Right cardiac atrium (tissue), 5 donors: ENCODE measurements around the gene RSRC1. TPM values are rescaled to one million over a fixed set of nuclear protein-coding genes. Genes with fewer than 3 reads are reported as not detected.
A peak's percentile ranks its signal among the peaks of the same experiment; 100 is the strongest.
"Not testable (repeated sequence)": the region's sequence is repeated elsewhere in the genome, so short reads cannot be mapped to it uniquely, and the experiment has no call there.

ENCODE experiments used
- ATAC-seq, 2 donors: fragments of 200-7000 bp; cut with Tn5 transposase; one replicate each; pipeline versions ENCODE4 v1.8.0 to v1.9.1; 2020; ENCODE audit warnings: moderate library complexity in 2 of 2, mild to moderate bottlenecking in 1 of 2
- DNase-seq, 3 donors: peaks; one replicate each; pipeline ENCODE4 v3.0.0-alpha.2; 2020
- H3K27ac ChIP-seq: one replicate; pipeline ENCODE4 v1.5.1; 2013; ENCODE audit warnings: mild to moderate bottlenecking, low read length, control low read depth, moderate library complexity
- H3K27me3 ChIP-seq: one replicate; pipeline ENCODE4 v1.6.1; 2013; ENCODE audit not compliant: control insufficient read depth, insufficient read depth
- H3K4me1 ChIP-seq: one replicate; pipeline ENCODE4 v1.6.1; 2013; ENCODE audit warnings: low read length; ENCODE audit not compliant: control insufficient read depth, insufficient read depth
- H3K4me3 ChIP-seq: one replicate; pipeline ENCODE4 v1.5.1; 2013; ENCODE audit warnings: low read length, control low read depth
- H3K9me3 ChIP-seq: one replicate; pipeline ENCODE4 v1.6.1; 2013; ENCODE audit warnings: low read length; ENCODE audit not compliant: control insufficient read depth
- WGBS: extraction: QIAGEN DNeasy Blood & Tissue Kit; methylation state at CpG from one replicate; pipeline ENCODE4 v1.1.7; 2013; 5-methylcytosine and 5-hydroxymethylcytosine counted together
- intact Hi-C, 4 donors: fragments of 100-400 bp; cut with DNase I; formaldehyde crosslinking; loops; one replicate each; pipeline versions ENCODE4 v1.11.0 to v1.14.0; 2022 to 2023
- polyA plus RNA-seq: library from polyadenylated mRNA; stranded (reverse); fragments of 200-250 nt; gene quantifications from one replicate; pipeline ENCODE4 v1.2.3, GENCODE V29; 2013
- total RNA-seq, 4 donors: library from RNA; stranded (reverse); fragmentation: NEBNext Ultra II Directional; extraction: Animal tissue kit (Norgen Biotek cat#: 25700); gene quantifications; one replicate each; pipeline ENCODE4 v1.2.1, GENCODE V29; 2021
- donor health status: healthy with polysubstance abuse.
- donor health status: DM: no; HTN: yes; CAD: no.
- donor health status: DM: no; HTN: no; CAD: no.
- donor health status: DM: no; HTN: yes; CAD: no; lungs with severe emphysema.
- donor health status: DM: yes; HTN: yes; CAD: no.

RSRC1 gene
- total and polyA plus RNA-seq, 5 donors: 23.0 to 31.0 (median 28.2) TPM

DNA sequence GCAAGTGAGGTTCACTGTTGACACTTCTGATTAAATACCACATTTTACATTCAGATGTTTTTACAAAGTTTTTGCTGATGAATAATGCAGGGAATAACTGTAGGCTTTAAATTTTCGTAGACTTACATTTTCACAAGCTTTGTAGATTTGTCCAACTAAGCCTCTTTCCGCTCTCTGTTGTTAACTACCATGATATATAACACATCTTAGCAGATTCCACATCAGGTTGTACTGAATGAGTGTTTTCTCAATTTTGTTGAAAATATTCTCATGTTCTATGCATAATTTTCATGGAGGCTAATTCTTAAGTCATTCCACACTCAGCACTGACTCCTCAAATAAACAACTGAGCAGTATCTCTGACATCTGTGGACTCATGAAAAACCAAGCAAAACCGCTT lies 168.3 kb downstream of the RSRC1 start:
- Histone ChIP-seq H3K4me3 (no peak overlapping the region), H3K27ac (no peak overlapping the region), H3K4me1 (no peaks in the 10 kb centered on the region), H3K9me3 (no peaks in the 10 kb centered on the region), H3K27me3 (no peaks in the 10 kb centered on the region)
- no peak for ATAC-seq
- intact Hi-C loops: no loop called here
- no peak for DNase-seq
- 95% methylated on average over 3 of the region's 3 CpGs for whole genome bisulfite sequencing

DNA sequence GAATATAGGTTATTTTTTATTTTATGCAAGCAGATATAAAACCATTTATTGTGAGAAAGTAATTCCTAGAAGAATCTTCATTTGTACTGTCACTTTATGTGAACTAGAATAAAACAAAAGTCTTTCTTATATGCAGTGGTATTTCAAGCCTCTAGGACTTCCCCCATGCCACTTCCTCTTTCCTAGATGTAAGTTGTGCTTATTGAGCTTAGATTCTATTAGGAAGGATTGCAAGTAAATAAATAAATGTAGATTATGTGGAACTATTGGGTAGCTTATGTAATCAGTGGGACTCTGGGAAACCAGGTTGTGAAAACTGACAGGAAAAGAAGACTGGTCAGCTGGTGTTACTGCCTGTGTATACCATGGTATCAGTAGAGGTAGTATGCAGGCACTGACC lies 169.7 kb downstream of the RSRC1 start:
- no peaks in the 10 kb centered on the region for H3K9me3 ChIP-seq
- H3K27me3 ChIP-seq: no peaks in the 10 kb centered on the region
- no peak overlapping the region for H3K27ac ChIP-seq
- ATAC-seq (no peak), DNase-seq (no peak)
- no peaks in the 10 kb centered on the region for H3K4me1 ChIP-seq
- intact Hi-C loops: no loop called here
- no peak overlapping the region for H3K4me3 ChIP-seq

DNA sequence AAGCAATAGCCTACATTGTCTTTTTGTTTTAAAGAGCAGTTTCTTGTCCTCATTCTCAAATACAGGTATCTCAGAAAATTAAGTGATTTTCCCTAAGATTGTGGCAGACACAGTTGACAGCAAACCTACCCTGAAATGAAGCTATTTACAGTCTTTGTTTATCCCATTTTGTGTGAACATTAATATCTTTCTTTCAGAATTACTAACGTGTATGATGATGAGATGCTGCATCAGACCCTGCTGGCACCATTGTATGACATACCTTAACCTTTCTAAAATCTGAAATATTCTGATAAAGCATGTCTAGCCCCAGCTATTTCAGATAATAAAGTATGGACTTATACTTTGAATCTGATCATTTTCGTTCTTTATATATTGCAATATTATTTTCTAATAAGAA lies 185.9 kb downstream of the RSRC1 start:
- H3K27ac ChIP-seq: no peak overlapping the region
- no peaks in the 10 kb centered on the region for H3K9me3 ChIP-seq
- ATAC-seq (no peak), DNase-seq (no peak)
- intact Hi-C loops: no loop called here
- H3K4me3 ChIP-seq: no peak overlapping the region
- H3K4me1 ChIP-seq: no peaks in the 10 kb centered on the region
- no peaks in the 10 kb centered on the region for H3K27me3 ChIP-seq
- 59% methylated on average over 2 of the region's 2 CpGs for WGBS

DNA sequence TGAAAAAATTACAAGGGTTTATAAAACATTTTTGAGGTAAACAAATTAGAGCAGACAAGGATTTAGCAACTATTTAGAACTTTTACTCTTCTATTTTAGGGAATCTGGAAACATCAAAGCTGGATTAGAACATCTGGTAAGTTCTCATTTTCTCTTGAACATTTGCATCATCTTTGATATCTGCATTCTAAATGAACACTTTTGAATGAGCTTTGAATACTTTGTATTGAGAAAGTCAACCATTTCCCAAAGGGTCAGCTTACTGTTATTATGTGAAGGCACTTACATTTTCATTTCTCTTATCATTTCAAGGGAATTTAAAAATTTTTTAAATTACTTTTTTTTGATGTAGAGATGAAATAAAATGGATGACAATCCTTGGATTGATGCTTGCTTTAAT lies 188.1 kb downstream of the RSRC1 start:
- Histone ChIP-seq H3K27me3 (no peaks in the 10 kb centered on the region), H3K4me1 (no peaks in the 10 kb centered on the region), H3K4me3 (no peak overlapping the region), H3K27ac (no peak overlapping the region), H3K9me3 (no peaks in the 10 kb centered on the region)
- DNase-seq (no peak), ATAC-seq (no peak)
- intact Hi-C loops: no loop called here

DNA sequence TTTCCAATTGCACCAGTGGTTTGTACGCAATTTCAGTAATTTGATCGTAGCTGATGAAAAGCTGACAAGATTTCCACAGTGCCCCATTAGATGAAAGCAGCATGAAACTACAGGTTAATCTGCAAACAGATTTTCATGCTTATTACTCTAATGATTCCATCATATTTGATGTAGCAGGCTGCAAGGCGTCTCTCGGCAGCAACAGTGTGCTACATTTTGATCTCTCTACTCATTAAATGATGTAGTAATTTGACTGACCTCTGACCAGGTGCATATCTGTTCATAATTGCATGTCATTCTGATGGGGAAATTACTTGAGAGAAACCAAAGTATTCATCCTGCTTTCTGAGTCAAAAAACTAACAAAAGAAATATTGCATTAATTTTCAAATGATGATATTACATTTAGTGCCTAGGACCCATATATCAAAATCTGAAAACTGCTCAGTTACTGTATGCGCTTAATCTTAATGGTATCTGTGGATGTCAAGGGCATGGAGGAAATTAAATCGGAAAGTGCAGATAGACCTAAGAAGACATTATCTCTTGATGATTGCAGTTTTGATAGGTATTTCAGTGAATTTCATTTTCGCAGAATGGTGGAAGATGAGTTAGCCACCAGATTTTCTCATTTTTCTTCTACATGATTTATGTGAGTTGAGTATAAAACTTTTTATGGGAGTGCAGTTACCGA lies 198.5 kb downstream of the RSRC1 start:
- Histone ChIP-seq H3K9me3 (no peaks in the 10 kb centered on the region), H3K27ac (no peak overlapping the region), H3K4me3 (no peak overlapping the region), H3K4me1 (no peaks in the 10 kb centered on the region), H3K27me3 (no peaks in the 10 kb centered on the region)
- DNase-seq (no peak), ATAC-seq (no peak)
- intact Hi-C loops: no loop called here
- 98% methylated on average over 8 of the region's 8 CpGs for WGBS

DNA sequence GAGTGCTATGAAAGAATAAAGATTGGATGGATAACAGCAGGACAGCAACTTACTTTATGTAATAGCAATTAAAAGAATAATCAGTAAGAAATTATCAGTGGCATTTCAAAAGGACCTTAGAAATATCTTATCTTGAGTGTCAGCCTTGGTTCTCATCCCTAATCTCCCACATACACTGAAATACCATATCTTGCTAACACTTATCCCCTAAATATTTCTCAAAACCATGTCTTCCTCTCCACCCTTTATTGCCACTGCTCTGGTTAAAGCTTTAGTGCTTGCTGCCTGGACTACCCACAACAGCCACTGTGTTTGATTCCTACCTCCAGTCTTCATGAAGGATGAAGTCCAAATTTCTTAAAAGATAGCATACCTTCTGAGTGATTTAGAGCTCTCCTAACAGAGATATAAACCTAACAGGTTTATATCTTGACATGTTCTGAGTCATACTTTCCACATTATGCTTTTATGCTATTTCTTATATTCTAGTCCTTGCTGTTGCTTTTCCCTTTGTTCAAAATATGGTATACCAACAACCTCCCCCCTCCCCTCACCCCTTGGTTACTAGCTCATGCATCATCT lies 202.8 kb downstream of the RSRC1 start:
- Histone ChIP-seq H3K9me3 (no peaks in the 10 kb centered on the region), H3K4me3 (no peak overlapping the region), H3K27me3 (no peaks in the 10 kb centered on the region), H3K4me1 (no peaks in the 10 kb centered on the region), H3K27ac (no peak overlapping the region)
- DNase-seq: no peak
- intact Hi-C loops: no loop called here
- no peak for ATAC-seq

DNA sequence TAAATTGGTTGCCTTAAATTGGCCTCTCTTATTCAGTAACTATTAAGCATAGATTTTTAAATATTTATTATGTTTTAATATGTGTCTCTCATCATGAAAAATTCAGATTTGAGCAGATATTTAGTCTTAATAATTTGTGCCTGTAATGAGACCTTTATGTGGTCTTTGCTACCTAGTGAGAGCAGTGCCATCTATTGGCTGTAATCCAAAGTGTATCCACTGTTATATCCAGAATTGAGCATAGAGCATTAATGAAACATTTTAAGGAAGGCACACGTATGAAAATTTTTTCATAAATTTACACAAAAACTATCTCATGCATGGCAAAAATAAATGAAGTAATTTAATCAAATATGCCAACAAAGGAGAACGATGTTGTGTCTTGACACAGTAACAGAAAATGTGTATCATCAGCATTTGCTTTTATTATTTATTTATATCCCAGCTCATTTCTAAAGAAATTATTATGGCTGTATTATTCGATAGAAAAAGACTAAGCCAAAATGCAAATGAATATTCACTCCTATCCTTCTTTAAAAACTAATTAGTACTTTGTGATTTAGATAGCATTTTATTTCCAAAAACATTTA lies 203.5 kb downstream of the RSRC1 start:
- intact Hi-C loops: no loop called here
- Histone ChIP-seq H3K4me1 (no peaks in the 10 kb centered on the region), H3K27ac (no peak overlapping the region), H3K4me3 (no peak overlapping the region), H3K9me3 (no peaks in the 10 kb centered on the region), H3K27me3 (no peaks in the 10 kb centered on the region)
- DNase-seq: no peak
- 42% methylated on average over 3 of the region's 3 CpGs for WGBS
- ATAC-seq: no peak

DNA sequence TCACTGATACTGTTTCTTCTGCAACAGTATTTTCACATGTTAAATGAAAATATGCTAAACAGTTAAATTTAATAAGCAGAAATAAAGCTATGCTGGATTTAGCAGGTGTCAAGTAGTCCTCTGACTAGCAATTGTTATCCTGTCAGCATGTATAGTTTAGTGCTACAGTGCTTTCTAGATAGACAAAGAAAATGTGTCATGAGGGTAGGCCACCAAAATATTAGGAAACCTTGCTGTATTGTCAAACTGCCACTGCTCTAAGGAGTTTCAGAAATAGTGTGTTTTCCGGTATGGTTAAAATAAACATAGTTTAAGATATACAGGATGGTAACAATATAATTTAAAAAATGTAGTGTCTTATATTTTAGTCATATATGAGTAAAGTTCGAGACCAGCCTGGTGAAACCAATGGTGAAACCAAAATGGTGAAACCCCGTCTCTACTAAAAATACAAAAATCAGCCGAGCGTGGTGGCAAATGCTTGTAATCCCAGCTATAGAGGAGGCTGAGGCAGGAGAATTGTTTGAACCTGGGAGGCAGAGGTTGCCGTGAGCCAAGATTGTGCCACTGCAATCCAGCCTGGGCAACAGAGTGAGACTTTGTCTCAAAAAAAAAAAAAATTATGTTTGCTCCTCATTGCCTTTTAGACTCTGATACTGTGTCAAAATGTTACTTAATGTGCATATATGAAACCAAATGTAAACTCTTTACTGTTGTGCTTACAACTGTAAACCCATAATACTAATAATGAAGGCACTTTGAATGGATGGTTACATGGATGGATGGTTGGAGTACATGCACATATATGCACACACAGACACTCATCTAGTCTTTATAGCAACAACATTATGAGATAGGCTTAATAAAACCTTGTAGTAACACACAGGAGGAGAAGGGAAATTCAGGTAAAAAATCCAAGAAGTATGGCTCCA lies 204.8 kb downstream of the RSRC1 start:
- H3K27me3 ChIP-seq: no peaks in the 10 kb centered on the region
- ATAC-seq (no peak), DNase-seq (no peak)
- H3K4me1 ChIP-seq: no peaks in the 10 kb centered on the region
- H3K9me3 ChIP-seq: no peaks in the 10 kb centered on the region
- no peak overlapping the region for H3K27ac ChIP-seq
- intact Hi-C loops: no loop called here
- WGBS: 96% methylated on average over 6 of the region's 6 CpGs
- no peak overlapping the region for H3K4me3 ChIP-seq

DNA sequence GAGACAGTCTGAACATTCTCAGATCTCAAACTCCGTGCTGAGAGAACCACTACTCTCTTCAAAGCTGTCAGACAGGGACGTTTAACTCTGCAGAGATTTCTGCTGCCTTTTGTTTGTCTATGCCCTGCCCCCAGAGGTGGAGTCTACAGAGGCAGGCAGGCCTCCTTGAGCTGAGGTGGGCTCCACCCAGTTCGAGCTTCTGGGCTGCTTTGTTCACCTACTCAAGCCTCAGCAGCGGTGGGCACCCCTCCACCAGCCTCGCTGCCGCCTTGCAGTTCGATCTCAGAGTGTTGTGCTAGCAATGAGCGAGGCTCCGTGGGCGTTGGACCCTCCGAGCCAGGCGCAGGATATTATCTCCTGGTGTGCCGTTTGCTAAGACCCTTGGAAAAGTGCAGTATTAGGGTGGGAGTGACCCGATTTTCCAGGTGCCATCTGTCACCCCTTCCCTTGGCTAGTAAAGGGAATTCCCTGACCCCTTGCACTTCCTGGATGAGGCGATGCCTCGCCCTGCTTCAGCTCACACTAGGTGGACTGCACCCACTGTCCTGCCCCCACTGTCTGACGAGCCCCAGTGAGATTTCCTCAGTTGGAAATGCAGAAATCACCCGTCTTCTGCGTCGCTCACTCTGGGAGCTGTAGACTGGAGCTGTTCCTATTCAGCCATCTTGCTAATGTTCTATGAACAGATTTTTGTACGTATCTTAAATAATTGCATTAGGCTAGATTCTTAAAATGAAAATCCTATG lies 220.0 kb downstream of the RSRC1 start:
- H3K27me3 ChIP-seq, H3K27ac ChIP-seq, H3K4me1 ChIP-seq, intact Hi-C loops, H3K9me3 ChIP-seq, H3K4me3 ChIP-seq, ATAC-seq: not testable (repeated sequence)
- peak in 2 of 3 donors; percentile 37 to 53 for DNase-seq
- WGBS: 33% methylated on average over 21 of the region's 21 CpGs

DNA sequence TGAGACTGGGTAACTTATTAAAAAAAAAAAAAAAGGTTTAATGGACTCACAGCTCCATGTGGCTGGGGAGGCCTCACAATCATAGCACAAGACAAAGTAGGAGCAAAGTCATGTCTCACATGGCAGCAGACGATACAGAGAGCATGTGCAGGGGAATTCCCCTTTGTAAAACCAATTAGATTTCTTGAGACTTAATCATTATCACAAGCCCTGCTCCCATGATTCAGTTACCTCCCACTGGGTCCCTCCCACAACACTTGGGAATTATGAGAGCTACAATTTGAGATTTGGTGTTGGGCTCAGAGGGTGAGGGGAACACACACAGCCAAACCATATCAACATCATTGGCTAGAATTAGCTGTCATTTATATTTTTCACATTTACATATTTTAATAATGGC lies 221.0 kb downstream of the RSRC1 start:
- WGBS: 75% methylated on average over 1 of the region's 1 CpG
- H3K27ac ChIP-seq: no peak overlapping the region
- H3K4me3 ChIP-seq: no peak overlapping the region
- intact Hi-C loops: no loop called here
- ATAC-seq (no peak), DNase-seq (no peak)
- no peaks in the 10 kb centered on the region for H3K4me1 ChIP-seq
- no peaks in the 10 kb centered on the region for H3K9me3 ChIP-seq
- no peaks in the 10 kb centered on the region for H3K27me3 ChIP-seq
